Measurements from ENCODE around the gene DAB1.
A peak's percentile ranks its signal among the peaks of the same experiment; 100 is the strongest.

DNA sequence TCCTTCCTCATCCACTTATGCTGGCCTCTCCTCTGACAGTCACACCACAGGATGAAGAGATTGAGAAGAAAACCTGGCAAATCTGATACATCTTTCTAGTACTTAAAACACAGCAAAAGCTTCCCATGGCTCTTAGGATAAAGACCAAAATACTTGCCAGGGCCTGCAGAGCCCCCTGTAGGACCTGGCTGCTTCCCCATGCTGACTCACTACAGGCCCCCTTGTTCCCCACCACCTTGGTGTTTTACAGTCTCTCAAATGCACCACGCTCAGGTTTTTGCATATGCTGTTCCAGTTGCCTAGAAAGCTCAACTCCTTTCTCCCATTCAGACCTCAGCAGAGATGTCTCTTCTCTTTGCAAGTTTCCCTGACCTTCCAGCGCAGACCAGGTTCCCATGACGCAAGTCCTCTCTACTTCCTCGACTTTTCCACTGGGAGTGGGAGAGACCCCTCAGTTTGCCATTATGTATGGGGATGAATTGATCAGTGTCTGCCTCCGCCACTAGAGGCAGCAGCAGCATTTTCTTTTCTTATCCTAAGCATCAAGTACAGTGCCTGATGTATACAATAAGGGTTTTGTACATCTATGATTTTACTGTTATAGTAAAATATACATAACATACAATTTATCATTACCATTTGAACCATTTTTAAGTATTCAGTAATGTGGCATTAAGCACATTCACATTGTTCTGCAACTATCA, 344.3 kb downstream of the DAB1 start:
- TF ChIP-seq RAD21 (IDR thresholded peaks at IDR 0.05 in 1 of 2, conservative IDR thresholded peaks at IDR 0.05 in 1 of 2; ENCODE audit: low read depth in 2 of 2, low read length in 2 of 2) = peak; percentile 55 to 58
- TF ChIP-seq SIN3A (conservative IDR thresholded peaks at IDR 0.05 in 1 of 2, IDR thresholded peaks at IDR 0.05 in 1 of 2; ENCODE audit: low read depth in 1 of 2, low read length in 2 of 2) = no peak
- TF ChIP-seq, protein P1, sequence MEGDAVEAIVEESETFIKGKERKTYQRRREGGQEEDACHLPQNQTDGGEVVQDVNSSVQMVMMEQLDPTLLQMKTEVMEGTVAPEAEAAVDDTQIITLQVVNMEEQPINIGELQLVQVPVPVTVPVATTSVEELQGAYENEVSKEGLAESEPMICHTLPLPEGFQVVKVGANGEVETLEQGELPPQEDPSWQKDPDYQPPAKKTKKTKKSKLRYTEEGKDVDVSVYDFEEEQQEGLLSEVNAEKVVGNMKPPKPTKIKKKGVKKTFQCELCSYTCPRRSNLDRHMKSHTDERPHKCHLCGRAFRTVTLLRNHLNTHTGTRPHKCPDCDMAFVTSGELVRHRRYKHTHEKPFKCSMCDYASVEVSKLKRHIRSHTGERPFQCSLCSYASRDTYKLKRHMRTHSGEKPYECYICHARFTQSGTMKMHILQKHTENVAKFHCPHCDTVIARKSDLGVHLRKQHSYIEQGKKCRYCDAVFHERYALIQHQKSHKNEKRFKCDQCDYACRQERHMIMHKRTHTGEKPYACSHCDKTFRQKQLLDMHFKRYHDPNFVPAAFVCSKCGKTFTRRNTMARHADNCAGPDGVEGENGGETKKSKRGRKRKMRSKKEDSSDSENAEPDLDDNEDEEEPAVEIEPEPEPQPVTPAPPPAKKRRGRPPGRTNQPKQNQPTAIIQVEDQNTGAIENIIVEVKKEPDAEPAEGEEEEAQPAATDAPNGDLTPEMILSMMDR (IDR thresholded peaks at IDR 0.05; ENCODE audit: control extremely low read depth in 1 of 3, insufficient read depth in 1 of 3, low read depth in 1 of 3, low read length in 3 of 3) = peak; percentile 28 to 68 (median 51)
- no peak for TF ChIP-seq POLR2AphosphoS5 (IDR thresholded peaks at IDR 0.05; ENCODE audit: low read depth, low read length)
- TF ChIP-seq POLR2A (IDR thresholded peaks at IDR 0.05; ENCODE audit: control extremely low read depth in 1 of 2, low read depth in 2 of 2, low read length in 2 of 2) = no peak
- no peak for TF ChIP-seq TBP (IDR thresholded peaks at IDR 0.05; ENCODE audit: low read depth, low read length)
- TF ChIP-seq PHF8 (conservative IDR thresholded peaks at IDR 0.05; ENCODE audit: low read depth, low read length) = no peak
- no peak; the same call in 1 of the 2 replicates for TF ChIP-seq CEBPB (IDR thresholded peaks at IDR 0.05; ENCODE audit: low read depth, low read length)

Measured in H1 (cell line).